ENCODE results near the gene CCNA2.

- no peak for TF ChIP-seq CTCF (IDR thresholded peaks at IDR 0.05)
- no peak for TF ChIP-seq POLR2A (IDR thresholded peaks at IDR 0.05)
- TF ChIP-seq EP300 (IDR thresholded peaks at IDR 0.05): no peak
Measured at GRCh38 chr4:121794505-121795188, 29.0 kb downstream of the CCNA2 start.
